H9 (cell line): ENCODE measurements around the gene PTCD2. TPM values are rescaled to one million over a fixed set of nuclear protein-coding genes. Genes with fewer than 3 reads are reported as not detected.
A peak's percentile ranks its signal among the peaks of the same experiment; 100 is the strongest.

Experiments used
- DNase-seq: peaks from one replicate; pipeline ENCODE4 v3.0.0-alpha.2; 2017
- H2AFZ ChIP-seq: one replicate; pipeline ENCODE4 v1.6.1; 2013; ENCODE audit warnings: mild to moderate bottlenecking, low read length, control low read depth, moderate library complexity
- H2AK5ac ChIP-seq: 2 replicates; pipeline ENCODE4 v1.6.1; 2013; ENCODE audit warnings: low read length, control low read depth, mixed read lengths; ENCODE audit not compliant: insufficient read length
- H2BK120ac ChIP-seq: one replicate; pipeline ENCODE4 v1.6.1; 2013; ENCODE audit warnings: low read depth, mild to moderate bottlenecking, low read length, control low read depth, inconsistent platforms; ENCODE audit not compliant: poor library complexity, severe bottlenecking
- H2BK12ac ChIP-seq: 2 replicates; pipeline ENCODE4 v1.6.1; 2013; ENCODE audit warnings: low read length, control low read depth, mixed read lengths, low read depth; ENCODE audit not compliant: insufficient read length
- H2BK15ac ChIP-seq: 2 replicates; pipeline ENCODE4 v1.6.1; 2013; ENCODE audit warnings: low read depth, low read length, control low read depth
- H2BK20ac ChIP-seq: one replicate; pipeline ENCODE4 v1.6.1; 2013; ENCODE audit warnings: low read depth, mild to moderate bottlenecking, low read length, control low read depth, inconsistent platforms; ENCODE audit not compliant: poor library complexity, severe bottlenecking
- H2BK5ac ChIP-seq: 2 replicates; pipeline ENCODE4 v1.6.1; 2013; ENCODE audit warnings: low read length, control low read depth, mixed read lengths; ENCODE audit not compliant: insufficient read length
- H3K14ac ChIP-seq: 2 replicates; pipeline ENCODE4 v1.6.1; 2013; ENCODE audit warnings: low read length, control low read depth; ENCODE audit not compliant: insufficient read depth
- H3K18ac ChIP-seq: 2 replicates; pipeline ENCODE4 v1.6.1; 2013; ENCODE audit warnings: low read depth, mild to moderate bottlenecking, mixed read lengths, low read length, control low read depth; ENCODE audit not compliant: insufficient read length
- H3K23ac ChIP-seq: 2 replicates; pipeline ENCODE4 v1.6.1; 2013; ENCODE audit warnings: low read length, control low read depth, mixed read lengths, low read depth; ENCODE audit not compliant: insufficient read length
- H3K23me2 ChIP-seq: 2 replicates; pipeline ENCODE4 v1.6.1; 2013; ENCODE audit warnings: low read depth, mild to moderate bottlenecking, mixed read lengths, low read length, control low read depth; ENCODE audit not compliant: insufficient read length, poor library complexity, severe bottlenecking
- H3K27ac ChIP-seq: 2 replicates; pipeline ENCODE4 v1.5.1; 2013; ENCODE audit warnings: low read length, control low read depth, mixed read lengths, low read depth; ENCODE audit not compliant: insufficient read length
- H3K27me3 ChIP-seq: 2 replicates; pipeline ENCODE4 v1.6.1; 2013; ENCODE audit warnings: low read length, control low read depth, inconsistent platforms; ENCODE audit not compliant: insufficient read depth
- H3K4ac ChIP-seq: 2 replicates; pipeline ENCODE4 v1.6.1; 2013; ENCODE audit warnings: low read depth, mild to moderate bottlenecking, control low read depth, inconsistent platforms, low read length, moderate library complexity
- H3K4me1 ChIP-seq: 2 replicates; pipeline ENCODE4 v1.6.1; 2013; ENCODE audit warnings: low read length, control low read depth, inconsistent platforms; ENCODE audit not compliant: insufficient read depth
- H3K4me2 ChIP-seq: 2 replicates; pipeline ENCODE4 v1.6.1; 2013; ENCODE audit warnings: low read length, control low read depth, mixed read lengths; ENCODE audit not compliant: insufficient read length, insufficient read depth
- H3K56ac ChIP-seq: 2 replicates; pipeline ENCODE4 v1.6.1; 2013; ENCODE audit warnings: low read depth, mild to moderate bottlenecking, mixed read lengths, low read length, control low read depth; ENCODE audit not compliant: insufficient read length
- H3K79me1 ChIP-seq: 2 replicates; pipeline ENCODE4 v1.6.1; 2013; ENCODE audit warnings: low read depth, mild to moderate bottlenecking, moderate library complexity, low read length, control low read depth, inconsistent platforms; ENCODE audit not compliant: insufficient read depth, poor library complexity, severe bottlenecking
- H3K79me2 ChIP-seq: 2 replicates; pipeline ENCODE4 v1.6.1; 2013; ENCODE audit warnings: low read length, control low read depth, inconsistent platforms; ENCODE audit not compliant: insufficient read depth
- H3K9ac ChIP-seq: 2 replicates; pipeline ENCODE4 v1.6.1; 2013; ENCODE audit warnings: low read length, control low read depth, mixed read lengths; ENCODE audit not compliant: insufficient read length; ENCODE audit errors: extremely low read depth
- H3K9me3 ChIP-seq: one replicate; pipeline ENCODE4 v1.6.1; 2013; ENCODE audit warnings: low read depth, low read length, inconsistent platforms; ENCODE audit not compliant: control insufficient read depth
- H3T11ph ChIP-seq: one replicate; pipeline ENCODE4 v1.6.1; 2013; ENCODE audit warnings: mild to moderate bottlenecking, low read length, control low read depth, inconsistent platforms
- H4K20me1 ChIP-seq: one replicate; pipeline ENCODE4 v1.6.1; 2013; ENCODE audit not compliant: control insufficient read depth, insufficient read length, insufficient read depth
- H4K5ac ChIP-seq: 2 replicates; pipeline ENCODE4 v1.6.1; 2013; ENCODE audit warnings: low read depth, mild to moderate bottlenecking, mixed read lengths, low read length, control low read depth; ENCODE audit not compliant: insufficient read length
- H4K8ac ChIP-seq: replicated peaks from 2 replicates; pipeline ENCODE4 v1.6.1; 2013; ENCODE audit warnings: low read length, control low read depth, mixed read lengths, low read depth; ENCODE audit not compliant: insufficient read length
- H4K91ac ChIP-seq: 2 replicates; pipeline ENCODE4 v1.6.1; 2013; ENCODE audit warnings: low read depth, mild to moderate bottlenecking, moderate library complexity, mixed read lengths, low read length, control low read depth; ENCODE audit not compliant: insufficient read length
- H3K27ac Mint-ChIP-seq, 3 experiments: 2 replicates in 2 of 3; 3 replicates in 1 of 3; pipeline ENCODE4 v1.8.0; 2020 to 2021; ENCODE audit warnings: mixed read lengths in 3 of 3, mild to moderate bottlenecking in 1 of 3, moderate library complexity in 1 of 3
- H3K27me3 Mint-ChIP-seq: 2 replicates; pipeline ENCODE4 v1.8.0; 2021; ENCODE audit warnings: low read depth, mild to moderate bottlenecking, moderate library complexity, mixed read lengths
- H3K36me3 Mint-ChIP-seq, 3 experiments: 2 replicates in 2 of 3; 3 replicates in 1 of 3; pipeline ENCODE4 v1.8.0; 2020 to 2021; ENCODE audit warnings: low read depth in 3 of 3, mixed read lengths in 3 of 3; ENCODE audit not compliant: insufficient read depth in 1 of 3
- H3K4me1 Mint-ChIP-seq, 2 experiments: 2 replicates each; pipeline ENCODE4 v1.8.0; 2020; ENCODE audit warnings: mixed read lengths in 2 of 2
- H3K4me3 Mint-ChIP-seq, 2 experiments: 2 replicates in 1 of 2; 3 replicates in 1 of 2; pipeline ENCODE4 v1.8.0; 2020 to 2021; ENCODE audit warnings: mild to moderate bottlenecking in 2 of 2, mixed read lengths in 2 of 2, moderate library complexity in 1 of 2
- H3K9me3 Mint-ChIP-seq, 2 experiments: 2 replicates in 1 of 2; 3 replicates in 1 of 2; pipeline ENCODE4 v1.8.0; 2020; ENCODE audit warnings: mild to moderate bottlenecking in 2 of 2, mixed read lengths in 2 of 2, moderate library complexity in 1 of 2
- CTCF ChIP-seq: fragments of 200-600 bp; sonication (generic); conservative IDR thresholded peaks from 3 replicates; pipeline ENCODE4 v1.8.0; 2021; ENCODE audit warnings: antibody characterized with exemption, mild to moderate bottlenecking
- WGBS: extraction: QIAGEN DNeasy Blood & Tissue Kit; methylation state at CpG from one replicate; pipeline ENCODE4 v1.1.7; 2013; ENCODE audit warnings: missing lambda C conversion rate, low lambda C conversion rate, mixed read lengths; ENCODE audit not compliant: insufficient read length; ENCODE audit errors: extremely low coverage; 5-methylcytosine and 5-hydroxymethylcytosine counted together
- total RNA-seq: library from RNA; stranded (reverse); gene quantifications from 2 replicates; pipeline ENCODE4 v1.2.1, GENCODE V29; 2021

PTCD2 gene
- total RNA-seq, 1 experiment from 2014 or later: 12.7 TPM

GRCh38 chr5:72338689-72339209 lies 18.6 kb downstream of the PTCD2 start:
- H3K9me3 Mint-ChIP-seq: no peaks in the 10 kb centered on the region
- no peaks in the 10 kb centered on the region for H3K9me3 ChIP-seq
- DNase-seq: no peak
- no peaks in the 10 kb centered on the region for H3K79me1 ChIP-seq
- H4K91ac ChIP-seq: no peak overlapping the region
- H4K5ac ChIP-seq: no peak overlapping the region
- no peaks in the 10 kb centered on the region for H3K4me1 ChIP-seq
- peaks cover 6 to 45% (median 39%) of the 10 kb centered on the region in 3 experiments; a peak in 6 of 7 replicates for H3K36me3 Mint-ChIP-seq
- H3K4me1 Mint-ChIP-seq: peaks cover 7 to 11% of the 10 kb centered on the region in 2 experiments
- no peak overlapping the region for H3K4ac ChIP-seq
- no peak overlapping the region for H3K18ac ChIP-seq
- no peak overlapping the region for H3K14ac ChIP-seq
- no peak overlapping the region for H2BK12ac ChIP-seq
- H4K20me1 ChIP-seq: no peaks in the 10 kb centered on the region
- no peak overlapping the region for H2AFZ ChIP-seq
- no peak overlapping the region for H3K56ac ChIP-seq
- H3T11ph ChIP-seq: peak overlapping the region; percentile 36
- no peak overlapping the region for H3K27ac Mint-ChIP-seq
- no peak overlapping the region for H3K4me2 ChIP-seq
- H2BK20ac ChIP-seq: no peak overlapping the region
- no peak overlapping the region for H3K23ac ChIP-seq
- H3K9ac ChIP-seq: no peak overlapping the region
- no peak overlapping the region for H3K27ac ChIP-seq
- no peak overlapping the region for H2BK15ac ChIP-seq
- no peaks in the 10 kb centered on the region for H3K27me3 ChIP-seq
- H4K8ac ChIP-seq: no peak overlapping the region
- no peaks in the 10 kb centered on the region for H3K79me2 ChIP-seq
- H2AK5ac ChIP-seq: no peak overlapping the region
- H3K4me3 Mint-ChIP-seq: no peak overlapping the region
- no peaks in the 10 kb centered on the region for H3K27me3 Mint-ChIP-seq
- no peaks in the 10 kb centered on the region for H3K23me2 ChIP-seq
- no peak for TF ChIP-seq CTCF
- no CpG with 5 or more reads among the region's 4 CpGs for WGBS
- no peak overlapping the region for H2BK120ac ChIP-seq
- H2BK5ac ChIP-seq: no peak overlapping the region
